HUES64 (cell line): ENCODE results near the gene LIMD2.

ENCODE experiments used
- H3K27ac ChIP-seq: 2 replicates; pipeline ENCODE4 v1.7.0; 2013; ENCODE audit warnings: low read depth, low read length, inconsistent platforms
- H3K27me3 ChIP-seq: 2 replicates; pipeline ENCODE4 v1.6.1; 2013; ENCODE audit warnings: mild to moderate bottlenecking, low read length; ENCODE audit not compliant: insufficient read depth
- H3K36me3 ChIP-seq: 2 replicates; pipeline ENCODE4 v1.6.1; 2013; ENCODE audit warnings: mild to moderate bottlenecking, low read length; ENCODE audit not compliant: insufficient read depth
- H3K4me1 ChIP-seq: 2 replicates; pipeline ENCODE4 v1.6.1; 2013; ENCODE audit warnings: mild to moderate bottlenecking, low read length, moderate library complexity; ENCODE audit not compliant: insufficient read depth
- H3K4me3 ChIP-seq: 2 replicates; pipeline ENCODE4 v1.5.1; 2013; ENCODE audit warnings: mild to moderate bottlenecking, low read length, moderate library complexity
- H3K9ac ChIP-seq: 2 replicates; pipeline ENCODE4 v1.6.1; 2013; ENCODE audit warnings: mild to moderate bottlenecking, low read depth, low read length
- H3K9me3 ChIP-seq: 2 replicates; pipeline ENCODE4 v1.6.1; 2013; ENCODE audit warnings: low read depth, low read length; ENCODE audit not compliant: insufficient read depth
- WGBS: fragments of 150-250, 120-280 bp; methylation state at CpG from one replicate; pipeline ENCODE4 v1.1.7; 2013; ENCODE audit warnings: missing lambda C conversion rate; 5-methylcytosine and 5-hydroxymethylcytosine counted together

LIMD2 gene

GRCh38 chr17:63709110-63709509 is 9.2 kb upstream of the LIMD2 start:
- H3K9ac ChIP-seq = no peak overlapping the region
- no peaks in the 10 kb centered on the region for H3K9me3 ChIP-seq
- H3K4me1 ChIP-seq = no peaks in the 10 kb centered on the region
- H3K36me3 ChIP-seq = peaks cover 69% of the 10 kb centered on the region
- no peak overlapping the region for H3K27ac ChIP-seq
- no peak overlapping the region for H3K4me3 ChIP-seq
- 94% methylated on average over 6 of the region's 6 CpGs for WGBS
- no peaks in the 10 kb centered on the region for H3K27me3 ChIP-seq

- Histone ChIP-seq H3K4me1 (peaks cover 8% of the 10 kb centered on the region; the same call in 1 of the 2 replicates), H3K4me3 (no peak overlapping the region), H3K36me3 (peaks cover 68% of the 10 kb centered on the region), H3K27me3 (no peaks in the 10 kb centered on the region), H3K9me3 (no peaks in the 10 kb centered on the region), H3K9ac (no peak overlapping the region; the same call in 1 of the 2 replicates), H3K27ac (no peak overlapping the region)
- WGBS = 97% methylated on average over 9 of the region's 11 CpGs
Measured at GRCh38 chr17:63707151-63707550, 7.2 kb upstream of the LIMD2 start.

GRCh38 chr17:63706336-63707082 is 6.6 kb upstream of the LIMD2 start:
- Histone ChIP-seq H3K36me3 (peaks cover 62% of the 10 kb centered on the region), H3K27me3 (no peaks in the 10 kb centered on the region), H3K9me3 (no peaks in the 10 kb centered on the region), H3K27ac (no peak overlapping the region), H3K9ac (no peak overlapping the region), H3K4me3 (no peak overlapping the region), H3K4me1 (peaks cover 8% of the 10 kb centered on the region; the same call in 1 of the 2 replicates)
- WGBS = 90% methylated on average over 5 of the region's 7 CpGs

- H3K4me1 ChIP-seq = peaks cover 8% of the 10 kb centered on the region; the same call in 1 of the 2 replicates
- 90% methylated on average over 3 of the region's 3 CpGs for WGBS
- H3K9me3 ChIP-seq = no peaks in the 10 kb centered on the region
- H3K27ac ChIP-seq = no peak overlapping the region
- no peak overlapping the region for H3K4me3 ChIP-seq
- peaks cover 5% of the 10 kb centered on the region for H3K27me3 ChIP-seq
- H3K36me3 ChIP-seq = peaks cover 57% of the 10 kb centered on the region
- no peak overlapping the region for H3K9ac ChIP-seq
Measured at GRCh38 chr17:63705657-63706056, 5.7 kb upstream of the LIMD2 start.

GRCh38 chr17:63704836-63705235 is 4.9 kb upstream of the LIMD2 start:
- H3K36me3 ChIP-seq = peaks cover 53% of the 10 kb centered on the region
- WGBS = 92% methylated on average over 9 of the region's 9 CpGs
- H3K27me3 ChIP-seq = peaks cover 5% of the 10 kb centered on the region
- peaks cover 8% of the 10 kb centered on the region; the same call in 1 of the 2 replicates for H3K4me1 ChIP-seq
- H3K9ac ChIP-seq = no peak overlapping the region
- H3K9me3 ChIP-seq = no peaks in the 10 kb centered on the region
- no peak overlapping the region for H3K4me3 ChIP-seq
- no peak overlapping the region for H3K27ac ChIP-seq

GRCh38 chr17:63704259-63704576 is 4.3 kb upstream of the LIMD2 start:
- H3K4me1 ChIP-seq = peaks cover 8% of the 10 kb centered on the region; the same call in 1 of the 2 replicates
- H3K9ac ChIP-seq = no peak overlapping the region
- H3K27ac ChIP-seq = no peak overlapping the region
- WGBS = 95% methylated on average over 11 of the region's 11 CpGs
- H3K36me3 ChIP-seq = peaks cover 47% of the 10 kb centered on the region
- peaks cover 5% of the 10 kb centered on the region for H3K27me3 ChIP-seq
- H3K4me3 ChIP-seq = no peak overlapping the region
- H3K9me3 ChIP-seq = no peaks in the 10 kb centered on the region

- Histone ChIP-seq H3K9me3 (no peaks in the 10 kb centered on the region), H3K9ac (no peak overlapping the region), H3K36me3 (peaks cover 42% of the 10 kb centered on the region), H3K4me3 (no peak overlapping the region), H3K27ac (no peak overlapping the region), H3K4me1 (peaks cover 8% of the 10 kb centered on the region; the same call in 1 of the 2 replicates), H3K27me3 (peaks cover 5% of the 10 kb centered on the region)
- 94% methylated on average over 16 of the region's 16 CpGs for WGBS
Measured at GRCh38 chr17:63703556-63704258, 3.8 kb upstream of the LIMD2 start.

- H3K9ac ChIP-seq = no peak overlapping the region
- peaks cover 5% of the 10 kb centered on the region for H3K27me3 ChIP-seq
- H3K27ac ChIP-seq = no peak overlapping the region
- no peak overlapping the region for H3K4me3 ChIP-seq
- H3K9me3 ChIP-seq = no peaks in the 10 kb centered on the region
- 95% methylated on average over 5 of the region's 5 CpGs for WGBS
- H3K36me3 ChIP-seq = peaks cover 37% of the 10 kb centered on the region
- H3K4me1 ChIP-seq = peaks cover 10% of the 10 kb centered on the region; the same call in 1 of the 2 replicates
Measured at GRCh38 chr17:63703029-63703428, 3.1 kb upstream of the LIMD2 start.

GRCh38 chr17:63702721-63703015 is 2.7 kb upstream of the LIMD2 start:
- no peak overlapping the region for H3K27ac ChIP-seq
- WGBS = 92% methylated on average over 6 of the region's 6 CpGs
- peaks cover 10% of the 10 kb centered on the region; the same call in 1 of the 2 replicates for H3K4me1 ChIP-seq
- no peak overlapping the region for H3K4me3 ChIP-seq
- H3K9ac ChIP-seq = no peak overlapping the region
- H3K9me3 ChIP-seq = no peaks in the 10 kb centered on the region
- H3K27me3 ChIP-seq = peaks cover 5% of the 10 kb centered on the region
- H3K36me3 ChIP-seq = peaks cover 37% of the 10 kb centered on the region

- Histone ChIP-seq H3K9ac (no peak overlapping the region), H3K9me3 (no peaks in the 10 kb centered on the region), H3K36me3 (peaks cover 40% of the 10 kb centered on the region), H3K27ac (no peak overlapping the region), H3K27me3 (peaks cover 5% of the 10 kb centered on the region), H3K4me3 (peak overlapping the region; percentile 69; the same call in 1 of the 2 replicates), H3K4me1 (peaks cover 10% of the 10 kb centered on the region; the same call in 1 of the 2 replicates)
- 92% methylated on average over 17 of the region's 19 CpGs for WGBS
Measured at GRCh38 chr17:63701868-63702720, 2.2 kb upstream of the LIMD2 start.

GRCh38 chr17:63701456-63701820 is 1.5 kb upstream of the LIMD2 start:
- H3K4me1 ChIP-seq = peaks cover 10% of the 10 kb centered on the region; the same call in 1 of the 2 replicates
- H3K9me3 ChIP-seq = no peaks in the 10 kb centered on the region
- H3K4me3 ChIP-seq = peak overlapping the region; percentile 69
- peaks cover 44% of the 10 kb centered on the region for H3K36me3 ChIP-seq
- H3K27me3 ChIP-seq = peaks cover 5% of the 10 kb centered on the region
- H3K9ac ChIP-seq = peak overlapping the region; percentile 93
- 76% methylated on average over 10 of the region's 10 CpGs for WGBS
- no peak overlapping the region for H3K27ac ChIP-seq
